GM12878 (cell line): ENCODE measurements around the gene RAP1GAP2. TPM values are rescaled to one million over a fixed set of nuclear protein-coding genes. Genes with fewer than 3 reads are reported as not detected.

Experiments used
- ATAC-seq: fragments of 200-7000 bp; cut with Tn5 transposase; 3 replicates; pipeline ENCODE4 v1.9.1; 2020; ENCODE audit warnings: mild to moderate bottlenecking, moderate library complexity
- BruUV-seq: library from RNA; stranded (reverse); fragments of 400-500 nt; replicated peaks from 2 replicates; lab custom pipeline; 2021; lab: Mats Ljungman, UMichigan
- CTCF ChIA-PET: fragments of 300-600 bp; sonication (Branson Sonifier 250); formaldehyde crosslinking; extraction: SDS; loops from one replicate; lab custom pipeline; 2021; ENCODE audit warnings: inconsistent platforms; lab: Yijun Ruan, JAX
- POLR2A ChIA-PET: fragments of 350-600 bp; formaldehyde crosslinking; extraction: SDS; loops from one replicate; lab custom pipeline; 2021; ENCODE audit warnings: inconsistent platforms; lab: Charles Lee
- RAD21 ChIA-PET: fragments of 300-600 bp; sonication (Branson Sonifier 250); formaldehyde crosslinking; loops from one replicate; lab custom pipeline; 2023; ENCODE audit warnings: antibody characterized with exemption; ENCODE audit not compliant: unreplicated experiment; lab: Charles Lee
- SMC1A ChIA-PET: fragments of 300-600 bp; sonication (Branson Sonifier 250); formaldehyde crosslinking; loops from one replicate; lab custom pipeline; 2023; ENCODE audit not compliant: unreplicated experiment, uncharacterized antibody; lab: Charles Lee
- DNase-seq: peaks from one replicate; pipeline ENCODE4 v3.0.0-alpha.2; 2011; ENCODE audit warnings: low read depth, low spot score
- FAIRE-seq: peaks from 3 replicates; lab custom pipeline; 2011; peaks lifted over from hg19 to GRCh38; lab: Jason Lieb, UNC
- H2AFZ ChIP-seq: 2 replicates; pipeline ENCODE4 v1.6.0; 2011; ENCODE audit warnings: low read depth, low read length, control low read depth; ENCODE audit not compliant: control insufficient read depth
- H3K27ac ChIP-seq: 2 replicates; pipeline ENCODE4 v1.5.1; 2011; ENCODE audit warnings: control low read depth; ENCODE audit not compliant: control insufficient read depth, insufficient read depth
- H3K27me3 ChIP-seq, 2 experiments: replicated peaks in 1 of 2; 2 replicates each; pipeline versions ENCODE4 v1.6.0 to v1.6.1; 2011; ENCODE audit warnings: low read length in 1 of 2; ENCODE audit not compliant: control insufficient read depth in 2 of 2, insufficient read depth in 2 of 2
- H3K36me3 ChIP-seq, 2 experiments: 2 replicates each; pipeline ENCODE4 v1.5.1; 2011; ENCODE audit warnings: low read length in 1 of 2; ENCODE audit not compliant: control insufficient read depth in 2 of 2, insufficient read depth in 2 of 2
- H3K4me1 ChIP-seq: 2 replicates; pipeline ENCODE4 v1.6.1; 2011; ENCODE audit warnings: mild to moderate bottlenecking, low read length, moderate library complexity, mixed read lengths; ENCODE audit not compliant: control insufficient read depth, insufficient read depth
- H3K4me2 ChIP-seq: 2 replicates; pipeline ENCODE4 v1.6.0; 2011; ENCODE audit warnings: control low read depth; ENCODE audit not compliant: control insufficient read depth, insufficient read depth
- H3K4me3 ChIP-seq: fragments of 200-600 bp; sonication (generic); 2 replicates; pipeline ENCODE4 v1.5.1; 2016
- H3K79me2 ChIP-seq: 2 replicates; pipeline ENCODE4 v1.6.0; 2011; ENCODE audit warnings: low read length; ENCODE audit not compliant: control insufficient read depth, insufficient read depth
- H3K9ac ChIP-seq: 2 replicates; pipeline ENCODE4 v1.8.0; 2011; ENCODE audit warnings: low read length, control low read depth, mixed read lengths; ENCODE audit not compliant: control insufficient read depth, insufficient read depth
- H3K9me3 ChIP-seq: replicated peaks from 3 replicates; pipeline ENCODE4 v1.5.1; 2011; ENCODE audit warnings: mild to moderate bottlenecking, low read length; ENCODE audit not compliant: control insufficient read depth, insufficient read depth
- H4K20me1 ChIP-seq: 2 replicates; pipeline ENCODE4 v1.6.0; 2011; ENCODE audit not compliant: control insufficient read depth, insufficient read depth
- EGR1 ChIP-seq, 2 experiments: IDR thresholded peaks; 1 replicate in 1 of 2; 2 replicates in 1 of 2; pipeline ENCODE4 v1.6.1; 2011 to 2012; ENCODE audit warnings: low read depth in 2 of 2, low read length in 2 of 2, borderline replicate concordance in 1 of 2, mild to moderate bottlenecking in 1 of 2, moderate library complexity in 1 of 2
- EZH2 ChIP-seq: IDR thresholded peaks from 2 replicates; pipeline ENCODE4 v1.6.1; 2012; ENCODE audit warnings: low read depth, mild to moderate bottlenecking, control low read depth, inconsistent platforms, low read length, borderline replicate concordance; ENCODE audit not compliant: control insufficient read depth
- KAT2A ChIP-seq: conservative IDR thresholded peaks from 2 replicates; pipeline ENCODE4 v1.6.1; 2011; ENCODE audit warnings: low read depth, low read length; ENCODE audit not compliant: control insufficient read depth
- KDM1A ChIP-seq: fragments of 200-600 bp; sonication (generic); IDR thresholded peaks from 2 replicates; pipeline ENCODE4 v1.6.1; 2016; ENCODE audit warnings: borderline replicate concordance
- MEF2A ChIP-seq: IDR thresholded peaks from 2 replicates; pipeline ENCODE4 v1.6.1; 2011; ENCODE audit warnings: low read depth, mild to moderate bottlenecking, low read length, moderate library complexity; ENCODE audit not compliant: insufficient read depth
- NR2C1 ChIP-seq: fragments of 450-650 bp; IDR thresholded peaks from 2 replicates; pipeline ENCODE4 v1.6.1; 2017; ENCODE audit warnings: antibody characterized with exemption, mild to moderate bottlenecking, moderate library complexity
- POLR2A ChIP-seq: IDR thresholded peaks from 2 replicates; pipeline ENCODE4 v1.6.1; 2011; ENCODE audit warnings: low read depth, mild to moderate bottlenecking, low read length
- SMC3 ChIP-seq: IDR thresholded peaks from 2 replicates; pipeline ENCODE4 v1.6.1; 2011; ENCODE audit warnings: low read length, improper control_type of control experiment, borderline replicate concordance
- SRF ChIP-seq, 2 experiments: IDR thresholded peaks; 2 replicates each; pipeline ENCODE4 v1.6.1; 2011; ENCODE audit warnings: low read depth in 2 of 2, low read length in 2 of 2, mild to moderate bottlenecking in 1 of 2, moderate library complexity in 1 of 2
- ZNF24 ChIP-seq: fragments of 450-650 bp; IDR thresholded peaks from 2 replicates; pipeline ENCODE4 v1.6.1; 2017; ENCODE audit warnings: antibody characterized with exemption, mild to moderate bottlenecking
- WGBS: methylation state at CpG from one replicate; pipeline ENCODE4 v1.1.6; 2016; ENCODE audit warnings: low lambda C conversion rate; ENCODE audit not compliant: insufficient replicate concordance, insufficient coverage; ENCODE audit errors: missing lambda C conversion rate; 5-methylcytosine and 5-hydroxymethylcytosine counted together
- in situ Hi-C: fragments of 300-500 bp; cut with MboI; formaldehyde crosslinking; loops from 9 replicates; pipeline ENCODE4 v1.14.3; 2018; ENCODE audit warnings: mixed read lengths
- intact Hi-C: fragments of 100-400 bp; cut with micrococcal nuclease; formaldehyde crosslinking; loops from one replicate; pipeline ENCODE4 v1.14.2; 2022; ENCODE audit not compliant: unreplicated experiment
- polyA plus RNA-seq, 11 experiments: library from polyadenylated mRNA; depleted of rRNA in 4 of 11; unstranded in 6 of 11; stranded (reverse) in 5 of 11; fragments of >200 nt; fragmentation: Nextera tagmentation in 4 of 11; fragmentation: Illumina TruSeq in 1 of 11; extraction: Ambion mirVana in 4 of 11; extraction: Trizol in 1 of 11; gene quantifications; 1 replicate in 1 of 11; 2 replicates in 10 of 11; pipeline versions ENCODE4 v1.2.1 to v1.2.3, GENCODE V29; 2011 to 2016; ENCODE audit warnings: inconsistent platforms in 2 of 11, missing spikeins in 2 of 11, low read depth in 1 of 11
- total RNA-seq, 4 experiments: library from RNA; depleted of rRNA in 3 of 4; stranded (reverse); fragments of >200 nt in 3 of 4; fragmentation: Illumina TruSeq in 1 of 4; extraction: Trizol in 1 of 4; gene quantifications; 2 replicates each; pipeline versions ENCODE4 v1.2.1 to v1.2.3, GENCODE V29; 2013 to 2021
- TF ChIP-seq, protein P1 (sequence below): IDR thresholded peaks from 2 replicates; pipeline ENCODE4 v1.6.1; 2011; ENCODE audit warnings: mild to moderate bottlenecking, low read depth, low read length, moderate library complexity; ENCODE audit not compliant: insufficient replicate concordance
- TF ChIP-seq, protein P2 (sequence below): fragments of 150-350 bp; IDR thresholded peaks from 2 replicates; pipeline ENCODE4 v1.6.1; 2014; ENCODE audit warnings: mild to moderate bottlenecking, low read depth, low read length
- TF ChIP-seq, protein P3 (sequence below): fragments of 450-650 bp; IDR thresholded peaks from 2 replicates; pipeline ENCODE4 v1.6.1; 2017; ENCODE audit warnings: mild to moderate bottlenecking, low read depth, inconsistent platforms; ENCODE audit not compliant: poor library complexity, severe bottlenecking

RAP1GAP2 gene
- total and polyA plus RNA-seq, 10 of the 15 experiments (the other 5 are each of a cell fraction or from before 2014, with no cell fraction given): 0.03 to 0.95 (median 0.49) TPM; not detected in 2

DNA sequence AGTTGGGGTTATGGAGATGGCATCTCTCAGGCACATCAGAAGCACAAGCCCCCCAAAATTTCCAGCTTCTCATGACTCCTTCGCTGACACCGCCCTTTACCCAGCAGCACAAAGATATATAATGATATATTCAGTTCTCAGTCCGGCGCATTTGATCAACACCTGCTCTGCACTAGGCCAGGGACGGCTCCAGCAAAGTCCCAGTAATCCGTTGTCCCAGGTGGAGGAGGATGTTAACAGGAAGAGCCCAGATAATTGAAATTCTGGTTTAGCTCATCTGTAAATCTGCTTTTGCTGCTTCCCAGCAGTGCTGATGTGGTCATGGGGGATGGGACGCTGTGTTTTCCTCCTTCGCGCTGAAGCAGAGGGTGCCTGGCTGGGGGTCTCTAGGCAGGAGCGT is 135.6 kb downstream of the RAP1GAP2 start:
- Histone ChIP-seq H3K27ac (no peak overlapping the region), H4K20me1 (no peaks in the 10 kb centered on the region), H3K79me2 (no peaks in the 10 kb centered on the region), H3K27me3 (peaks cover 0 to 2% of the 10 kb centered on the region in 2 experiments; a peak in 1 of 4 replicates), H3K4me1 (no peaks in the 10 kb centered on the region), H3K4me3 (no peak overlapping the region), H3K36me3 (no peaks in the 10 kb centered on the region), H3K9me3 (no peaks in the 10 kb centered on the region), H3K4me2 (no peak overlapping the region), H2AFZ (no peak overlapping the region), H3K9ac (no peak overlapping the region)
- FAIRE-seq (no peak), ATAC-seq (no peak), DNase-seq (no peak)
- TF ChIP-seq SMC3 (no peak), EGR1 (IDR thresholded peaks at IDR 0.05; ENCODE audit: borderline replicate concordance in 1 of 2, low read depth in 2 of 2, low read length in 2 of 2) (no peak), KAT2A (no peak), KDM1A (no peak)
- no TSS peak for BruUV-seq
- ChIA-PET SMC1A (no interaction called here), RAD21 (no interaction called here), POLR2A (no interaction called here), CTCF (interaction anchor here (0.9 to 1.2 kb wide), 2 partner anchors 64 to 146 kb away, joined by 3 read pairs; no protein-coding TSS in a partner anchor)
- intact Hi-C loops (loop anchor here (2.0 to 5.0 kb wide), 3 partner anchors 80 to 145 kb away; no protein-coding TSS in a partner anchor), in situ Hi-C loops (no loop called here)
- WGBS: 69% methylated on average over 10 of the region's 10 CpGs

DNA sequence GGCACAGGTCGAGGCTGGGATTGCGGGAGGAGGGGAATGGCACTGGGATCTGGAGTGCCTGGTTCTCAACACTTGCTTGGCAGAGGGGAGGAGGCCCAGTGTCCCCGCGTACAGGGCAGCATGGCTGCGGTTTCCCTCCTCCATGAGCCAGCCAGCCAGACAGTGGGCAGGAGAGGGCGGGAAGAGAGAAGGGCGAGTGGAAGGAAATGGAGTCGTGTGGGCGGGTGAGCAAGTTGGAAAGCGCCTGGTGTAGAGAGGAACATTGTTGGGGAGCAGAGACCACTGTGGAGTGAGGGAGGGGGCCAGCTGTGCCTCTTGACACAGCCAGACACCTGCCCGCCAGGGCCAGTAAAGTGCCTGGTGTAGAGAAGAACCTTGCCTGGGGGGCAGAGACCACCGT is 136.7 kb downstream of the RAP1GAP2 start:
- FAIRE-seq: no peak
- TF ChIP-seq, protein P1, sequence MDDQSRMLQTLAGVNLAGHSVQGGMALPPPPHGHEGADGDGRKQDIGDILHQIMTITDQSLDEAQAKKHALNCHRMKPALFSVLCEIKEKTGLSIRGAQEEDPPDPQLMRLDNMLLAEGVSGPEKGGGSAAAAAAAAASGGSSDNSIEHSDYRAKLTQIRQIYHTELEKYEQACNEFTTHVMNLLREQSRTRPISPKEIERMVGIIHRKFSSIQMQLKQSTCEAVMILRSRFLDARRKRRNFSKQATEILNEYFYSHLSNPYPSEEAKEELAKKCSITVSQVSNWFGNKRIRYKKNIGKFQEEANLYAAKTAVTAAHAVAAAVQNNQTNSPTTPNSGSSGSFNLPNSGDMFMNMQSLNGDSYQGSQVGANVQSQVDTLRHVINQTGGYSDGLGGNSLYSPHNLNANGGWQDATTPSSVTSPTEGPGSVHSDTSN: no peak
- TF ChIP-seq EZH2 (no peak), MEF2A (no peak), POLR2A (no peak), NR2C1 (no peak), SRF (IDR thresholded peaks at IDR 0.05; ENCODE audit: low read depth in 2 of 2, low read length in 2 of 2) (no peak), ZNF24 (no peak)
- TF ChIP-seq, protein P2, sequence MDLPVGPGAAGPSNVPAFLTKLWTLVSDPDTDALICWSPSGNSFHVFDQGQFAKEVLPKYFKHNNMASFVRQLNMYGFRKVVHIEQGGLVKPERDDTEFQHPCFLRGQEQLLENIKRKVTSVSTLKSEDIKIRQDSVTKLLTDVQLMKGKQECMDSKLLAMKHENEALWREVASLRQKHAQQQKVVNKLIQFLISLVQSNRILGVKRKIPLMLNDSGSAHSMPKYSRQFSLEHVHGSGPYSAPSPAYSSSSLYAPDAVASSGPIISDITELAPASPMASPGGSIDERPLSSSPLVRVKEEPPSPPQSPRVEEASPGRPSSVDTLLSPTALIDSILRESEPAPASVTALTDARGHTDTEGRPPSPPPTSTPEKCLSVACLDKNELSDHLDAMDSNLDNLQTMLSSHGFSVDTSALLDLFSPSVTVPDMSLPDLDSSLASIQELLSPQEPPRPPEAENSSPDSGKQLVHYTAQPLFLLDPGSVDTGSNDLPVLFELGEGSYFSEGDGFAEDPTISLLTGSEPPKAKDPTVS: no peak
- TF ChIP-seq, protein P3, sequence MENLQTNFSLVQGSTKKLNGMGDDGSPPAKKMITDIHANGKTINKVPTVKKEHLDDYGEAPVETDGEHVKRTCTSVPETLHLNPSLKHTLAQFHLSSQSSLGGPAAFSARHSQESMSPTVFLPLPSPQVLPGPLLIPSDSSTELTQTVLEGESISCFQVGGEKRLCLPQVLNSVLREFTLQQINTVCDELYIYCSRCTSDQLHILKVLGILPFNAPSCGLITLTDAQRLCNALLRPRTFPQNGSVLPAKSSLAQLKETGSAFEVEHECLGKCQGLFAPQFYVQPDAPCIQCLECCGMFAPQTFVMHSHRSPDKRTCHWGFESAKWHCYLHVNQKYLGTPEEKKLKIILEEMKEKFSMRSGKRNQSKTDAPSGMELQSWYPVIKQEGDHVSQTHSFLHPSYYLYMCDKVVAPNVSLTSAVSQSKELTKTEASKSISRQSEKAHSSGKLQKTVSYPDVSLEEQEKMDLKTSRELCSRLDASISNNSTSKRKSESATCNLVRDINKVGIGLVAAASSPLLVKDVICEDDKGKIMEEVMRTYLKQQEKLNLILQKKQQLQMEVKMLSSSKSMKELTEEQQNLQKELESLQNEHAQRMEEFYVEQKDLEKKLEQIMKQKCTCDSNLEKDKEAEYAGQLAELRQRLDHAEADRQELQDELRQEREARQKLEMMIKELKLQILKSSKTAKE: no peak

More for the DNA sequence above, 136.7 kb downstream of the RAP1GAP2 start:
- Histone ChIP-seq H3K9ac (no peak overlapping the region), H3K4me1 (no peaks in the 10 kb centered on the region), H3K9me3 (no peaks in the 10 kb centered on the region), H3K4me3 (no peak overlapping the region), H3K36me3 (no peaks in the 10 kb centered on the region), H4K20me1 (no peaks in the 10 kb centered on the region), H3K27me3 (peaks cover 1 to 2% of the 10 kb centered on the region in 2 experiments; a peak in 1 of 4 replicates), H2AFZ (no peak overlapping the region), H3K79me2 (no peaks in the 10 kb centered on the region), H3K27ac (no peak overlapping the region), H3K4me2 (no peak overlapping the region)
- ChIA-PET RAD21 (no interaction called here), POLR2A (no interaction called here), SMC1A (no interaction called here), CTCF (no interaction called here)
- 44% methylated on average over 10 of the region's 12 CpGs for WGBS
- intact Hi-C loops: loop anchor here (5.0 kb wide), 1 partner anchor 79 kb away; no protein-coding TSS in a partner anchor
- no TSS peak for BruUV-seq
- ATAC-seq (no peak), DNase-seq (no peak)
- in situ Hi-C loops: no loop called here
